IPS-NIHi7 (cell line): Measurements from ENCODE around the gene CRTAP.
"Not testable (repeated sequence)": the region's sequence is repeated elsewhere in the genome, so short reads cannot be mapped to it uniquely, and the experiment has no call there.

Source experiments
- DNase-seq: peaks from one replicate; pipeline ENCODE4 v3.0.0; 2012; ENCODE audit warnings: mixed read lengths; ENCODE audit errors: extremely low spot score

Gene CRTAP

DNA sequence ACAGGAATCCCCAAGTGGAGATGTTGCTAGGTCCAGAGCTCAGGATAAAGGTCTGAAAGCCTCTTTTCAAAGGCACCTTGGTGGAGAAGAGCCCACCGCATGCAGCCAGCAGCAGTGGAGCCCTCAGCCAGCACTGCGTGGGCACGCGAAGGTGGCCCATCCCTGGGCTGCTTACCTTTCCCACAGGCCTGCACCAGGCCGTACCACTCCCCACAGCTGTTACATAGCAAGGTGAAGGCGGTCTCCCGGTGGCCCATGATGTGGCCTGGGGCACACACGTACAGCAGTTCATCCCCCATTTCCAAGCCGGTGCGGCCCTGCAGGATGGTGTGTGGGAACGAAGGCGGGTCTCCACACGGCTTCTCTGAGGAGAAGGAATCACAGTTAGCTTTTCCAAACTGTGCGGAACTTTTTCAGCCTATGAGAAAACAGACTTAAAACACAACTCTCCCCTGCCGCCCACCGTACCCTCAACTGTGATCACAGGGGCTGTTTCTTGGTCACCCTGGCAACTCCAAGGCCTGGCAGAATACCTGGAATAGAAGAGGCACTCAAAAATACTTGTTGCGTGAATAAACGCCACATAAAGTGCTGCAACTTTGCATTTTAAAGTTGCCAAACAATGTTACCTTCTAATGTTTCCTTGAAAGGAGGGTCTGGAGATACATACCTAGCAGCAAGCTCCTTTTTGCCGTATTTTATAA lies 61.0 kb downstream of the CRTAP start:
- DNase-seq, result no peak

- DNase-seq, result no peak
Observed at GRCh38 chr3:33179132-33179531, 65.3 kb downstream of the CRTAP start.

GRCh38 chr3:33181229-33181628 lies 67.4 kb downstream of the CRTAP start:
- DNase-seq, result no peak

GRCh38 chr3:33181641-33182040 lies 67.8 kb downstream of the CRTAP start:
- DNase-seq, result not testable (repeated sequence)

DNA sequence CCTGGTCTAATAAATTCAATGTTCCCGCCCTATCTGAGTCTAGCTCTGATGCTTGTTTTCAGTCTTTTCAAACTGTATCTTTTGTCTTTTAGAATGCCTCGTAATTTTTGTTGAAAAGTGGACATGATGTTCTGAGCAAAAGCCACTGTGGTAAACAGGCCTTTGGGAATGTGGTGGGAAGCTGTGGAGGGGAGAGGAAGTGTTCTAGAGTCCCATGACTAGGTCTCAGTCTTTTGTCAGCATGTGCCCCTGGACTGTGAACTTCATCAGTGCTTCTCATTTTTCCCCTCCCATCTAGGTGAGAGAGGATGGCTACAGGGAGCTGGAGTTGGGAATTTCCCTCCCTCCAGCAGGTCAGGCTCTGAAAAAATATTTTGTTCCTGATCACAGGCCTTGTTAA lies 71.0 kb downstream of the CRTAP start:
- no peak for DNase-seq

- DNase-seq, result no peak
Observed at GRCh38 chr3:33186524-33187367, 72.9 kb downstream of the CRTAP start.

DNA sequence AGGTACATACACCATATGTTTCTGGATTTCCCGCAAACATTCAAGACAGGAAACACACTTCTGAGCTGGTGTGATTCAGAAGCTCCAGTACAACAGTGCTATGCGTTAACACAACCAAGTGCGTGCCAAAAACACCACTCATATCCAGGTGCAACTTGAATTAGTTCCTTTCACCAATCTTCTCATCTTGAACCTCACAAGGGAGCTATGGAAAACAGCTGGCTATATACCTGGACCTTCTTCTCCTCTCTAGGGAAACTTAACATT lies 73.5 kb downstream of the CRTAP start:
- DNase-seq, result no peak

DNA sequence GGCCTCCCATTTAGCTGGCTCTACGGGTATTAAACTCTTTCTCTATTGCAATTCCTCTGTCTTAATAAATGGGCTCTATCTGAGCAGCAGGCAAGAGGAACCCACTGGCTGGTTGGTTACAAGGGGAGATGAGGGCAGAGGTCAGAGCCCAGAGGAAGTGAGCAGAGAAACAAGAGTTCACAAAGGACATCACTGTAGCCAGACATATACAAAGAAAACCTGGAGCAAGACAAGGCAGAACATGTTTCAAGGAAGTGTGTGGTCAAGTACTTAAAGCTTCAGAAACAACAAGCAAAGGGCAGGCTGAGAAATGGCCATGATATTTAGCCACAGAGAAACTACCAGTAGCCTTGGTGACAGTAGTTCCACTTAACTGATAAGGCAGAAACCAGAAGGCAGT lies 80.5 kb downstream of the CRTAP start:
- no peak for DNase-seq

DNA sequence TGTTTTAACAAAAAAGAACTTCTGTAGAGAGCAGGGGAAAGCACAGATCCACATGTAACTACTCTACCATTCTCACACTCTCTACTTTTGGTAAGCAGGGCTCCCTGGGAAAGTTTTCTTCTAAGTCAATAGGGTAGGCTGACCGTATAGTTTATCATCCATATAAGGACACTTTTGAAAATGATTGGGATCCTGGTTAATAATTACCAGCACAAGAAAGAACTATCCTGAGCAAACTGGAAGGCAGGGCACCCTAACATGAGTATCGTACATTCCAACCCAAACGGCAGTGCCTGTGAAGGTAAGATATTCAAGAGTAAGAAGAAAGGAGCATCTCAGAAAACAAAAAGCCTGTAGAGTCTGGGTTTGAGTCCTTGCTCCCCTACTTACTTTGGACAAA lies 82.7 kb downstream of the CRTAP start:
- DNase-seq, result no peak
